DMS114 treated with DMSO at 0.1 percent for 48 hours (cell line): ENCODE measurements around the gene GORAB.

Experiments used
- DNase-seq: peaks from one replicate; lab custom pipeline; 2025; ENCODE audit not compliant: unreplicated experiment; lab: John Stamatoyannopoulos, UW

Gene GORAB

GRCh38 chr1:170531758-170532657, at the start of gene GORAB:
Gene GORAB, plus strand, starts transcription at chr1:170532166. Its CDS starts 58 bp downstream, at chr1:170532224.
- peak; percentile 89 for DNase-seq

GRCh38 chr1:170483051-170483450, 48.9 kb upstream of the GORAB start:
- DNase-seq, result no peak

GRCh38 chr1:170487503-170487902, 44.5 kb upstream of the GORAB start:
- no peak for DNase-seq

GRCh38 chr1:170491291-170491690, 40.7 kb upstream of the GORAB start:
- DNase-seq, result no peak

GRCh38 chr1:170494369-170494768, 37.6 kb upstream of the GORAB start:
- DNase-seq, result no peak

- no peak for DNase-seq
These were observed 37.0 kb upstream of the GORAB start for GRCh38 chr1:170495006-170495405.

GRCh38 chr1:170498876-170499275, 33.1 kb upstream of the GORAB start:
- no peak for DNase-seq

- DNase-seq, result no peak
These were observed 28.3 kb upstream of the GORAB start for GRCh38 chr1:170503665-170504064.

- DNase-seq, result no peak
These were observed 21.8 kb upstream of the GORAB start for GRCh38 chr1:170510163-170510562.

- DNase-seq, result no peak
These were observed 20.9 kb upstream of the GORAB start for GRCh38 chr1:170511038-170511437.

- DNase-seq, result no peak
These were observed 18.8 kb upstream of the GORAB start for GRCh38 chr1:170513138-170513537.

GRCh38 chr1:170518185-170518834, 13.7 kb upstream of the GORAB start:
- DNase-seq, result no peak

GRCh38 chr1:170518965-170519364, 13.0 kb upstream of the GORAB start:
- no peak for DNase-seq

GRCh38 chr1:170520601-170521000, 11.4 kb upstream of the GORAB start:
- DNase-seq, result no peak

- no peak for DNase-seq
These were observed 10.1 kb upstream of the GORAB start for GRCh38 chr1:170521818-170522217.

- no peak for DNase-seq
These were observed 801 bp upstream of the GORAB start for GRCh38 chr1:170530972-170531757.

GRCh38 chr1:170533298-170533697, 1.3 kb downstream of the GORAB start:
- no peak for DNase-seq

- DNase-seq, result no peak
These were observed 2.7 kb downstream of the GORAB start for GRCh38 chr1:170534626-170535147.

- no peak for DNase-seq
These were observed 3.5 kb downstream of the GORAB start for GRCh38 chr1:170535418-170535817.

- DNase-seq, result no peak
These were observed 5.1 kb downstream of the GORAB start for GRCh38 chr1:170536924-170537551.
